Caco-2 (cell line): ENCODE measurements around the gene CYGB. TPM values are rescaled to one million over a fixed set of nuclear protein-coding genes. Genes with fewer than 3 reads are reported as not detected.
A peak's percentile ranks its signal among the peaks of the same experiment; 100 is the strongest.

Experiments used
- Bru-seq: library from RNA; stranded (reverse); fragments of 400-500 nt; gene quantifications from one replicate; lab custom pipeline; 2021; lab: Mats Ljungman, UMichigan
- BruChase-seq, 2 experiments: library from RNA; stranded (reverse); fragments of 400-500 nt; gene quantifications; one replicate each; lab custom pipeline; 2021; lab: Mats Ljungman, UMichigan
- BruUV-seq: library from RNA; stranded (reverse); fragments of 400-500 nt; replicated peaks from 2 replicates; lab custom pipeline; 2021; lab: Mats Ljungman, UMichigan
- CTCF ChIA-PET: fragments of 300-600 bp; sonication (Branson Sonifier 250); formaldehyde crosslinking; loops from one replicate; lab custom pipeline; 2022; ENCODE audit warnings: antibody characterized with exemption; lab: Charles Lee
- POLR2A ChIA-PET: fragments of 300-600 bp; sonication (Branson Sonifier 250); formaldehyde crosslinking; loops from one replicate; lab custom pipeline; 2022; ENCODE audit warnings: antibody characterized with exemption; lab: Charles Lee
- DNase-seq, 2 experiments: peaks; one replicate each; pipeline versions ENCODE4 v3.0.0 to v3.0.0-alpha.2; 2020 to 2022
- H3K27me3 ChIP-seq: replicated peaks from 2 replicates; pipeline ENCODE4 v1.6.0; 2011; ENCODE audit warnings: low read length; ENCODE audit not compliant: control insufficient read depth, insufficient read depth
- H3K36me3 ChIP-seq: 2 replicates; pipeline ENCODE4 v1.5.1; 2011; ENCODE audit warnings: low read length; ENCODE audit not compliant: control insufficient read depth, insufficient read depth
- H3K4me1 ChIP-seq: fragments of 250-450 bp; sonication (Bioruptor Pico); 2 replicates; pipeline ENCODE4 v1.5.1; 2020; ENCODE audit warnings: mild to moderate bottlenecking
- H3K4me3 ChIP-seq: 2 replicates; pipeline ENCODE4 v1.5.1; 2011; ENCODE audit warnings: low read depth, mild to moderate bottlenecking, control low read depth, low read length
- H3K9me3 ChIP-seq: fragments of 250-450 bp; sonication (Bioruptor Pico); 2 replicates; pipeline ENCODE4 v1.5.1; 2020; ENCODE audit warnings: mild to moderate bottlenecking, moderate library complexity
- H3K27ac Mint-ChIP-seq: one replicate; pipeline ENCODE4 v1.8.0; 2022; ENCODE audit warnings: mixed read lengths; ENCODE audit not compliant: unreplicated experiment
- H3K27me3 Mint-ChIP-seq: one replicate; pipeline ENCODE4 v1.8.0; 2022; ENCODE audit warnings: mixed read lengths; ENCODE audit not compliant: insufficient read depth, unreplicated experiment
- H3K36me3 Mint-ChIP-seq: one replicate; pipeline ENCODE4 v1.8.0; 2022; ENCODE audit warnings: mild to moderate bottlenecking, mixed read lengths; ENCODE audit not compliant: insufficient read depth, unreplicated experiment
- H3K4me1 Mint-ChIP-seq: one replicate; pipeline ENCODE4 v1.8.0; 2022; ENCODE audit warnings: low read depth, mixed read lengths; ENCODE audit not compliant: unreplicated experiment
- H3K4me3 Mint-ChIP-seq: one replicate; pipeline ENCODE4 v1.8.0; 2022; ENCODE audit warnings: mild to moderate bottlenecking, moderate library complexity, mixed read lengths; ENCODE audit not compliant: unreplicated experiment
- H3K9me3 Mint-ChIP-seq: one replicate; pipeline ENCODE4 v1.8.0; 2022; ENCODE audit warnings: mixed read lengths; ENCODE audit not compliant: unreplicated experiment
- intact Hi-C: fragments of 100-400 bp; cut with micrococcal nuclease; formaldehyde crosslinking; loops from one replicate; pipeline ENCODE4 v1.10.0; 2022; ENCODE audit not compliant: unreplicated experiment
- long read RNA-seq: library from polyadenylated mRNA; stranded (forward); transcript quantifications from one replicate; pipeline ENCODE4 v2.0.0, GENCODE V29; 2022
- total RNA-seq: library from RNA; stranded (reverse); gene quantifications from 2 replicates; pipeline ENCODE4 v1.2.3, GENCODE V29; 2022
- TF ChIP-seq, protein P1 (sequence below), 2 experiments: fragments of 200-600 bp in 1 of 2; IDR thresholded peaks; 1 replicate in 1 of 2; 2 replicates in 1 of 2; pipeline versions ENCODE4 v1.5.1 to v1.8.0; 2011 to 2022; ENCODE audit warnings: antibody characterized with exemption in 1 of 2, control low read depth in 1 of 2, inconsistent platforms in 1 of 2, low read depth in 1 of 2, low read length in 1 of 2, mild to moderate bottlenecking in 1 of 2, moderate library complexity in 1 of 2; ENCODE audit not compliant: insufficient read depth in 1 of 2, severe bottlenecking in 1 of 2, unreplicated experiment in 1 of 2

The CYGB gene
- total RNA-seq, result 0.32 and 1.0 TPM in 2 replicates
- Bru-seq, nascent RNA, result percentile 18 among the genes with signal in this experiment
- BruChase-seq, experiment 1, labeled RNA remaining after a 2-hour chase, result percentile 10 among the genes with signal in this experiment
- percentile 11 among the genes with signal in this experiment for BruChase-seq, experiment 2, labeled RNA remaining after a 6-hour chase
- long read RNA-seq, partial matches to known transcripts, result 0 of 1 reads
- long read RNA-seq, other reads (novel, unspliced or antisense), result 0 of 1 reads

DNA sequence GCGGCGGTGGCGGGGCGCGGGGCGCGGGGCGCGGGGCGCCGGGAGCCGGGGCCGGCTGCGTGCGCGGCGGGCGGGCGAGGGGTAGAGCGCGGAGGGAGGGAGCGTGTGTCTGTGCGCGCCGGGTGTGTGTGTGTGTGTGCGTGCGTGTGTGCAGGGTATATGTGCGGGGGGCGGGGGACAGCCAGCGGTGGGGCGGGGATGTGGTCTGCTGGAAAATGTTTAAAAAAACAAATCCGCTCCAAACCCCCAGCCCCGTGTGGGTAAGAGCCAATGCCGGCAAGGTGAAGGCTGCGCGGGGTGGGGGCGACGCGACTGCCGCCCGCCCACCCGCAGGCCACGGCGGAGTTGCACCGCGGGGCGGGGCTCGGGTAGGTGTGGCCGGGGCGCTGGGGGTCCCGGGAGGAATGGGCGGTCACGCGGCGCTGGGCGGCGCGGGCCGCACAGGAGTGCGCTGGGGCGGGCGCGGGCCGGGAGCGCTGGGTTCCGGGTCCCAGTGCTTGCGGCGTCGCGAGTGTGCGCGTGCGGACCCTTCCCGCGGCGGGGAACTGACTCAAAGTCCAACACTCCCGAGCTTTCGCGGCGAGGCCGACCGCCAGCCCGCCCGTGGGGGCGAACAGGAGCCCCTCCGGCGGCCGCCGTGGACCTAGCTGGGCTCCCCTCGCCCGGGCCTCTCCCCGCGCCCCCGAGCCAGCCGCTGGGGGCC, at the start of gene CYGB:
CYGB (minus strand) TSS at position 132 of the 703 bp plus-strand sequence. CDS start 167 bp downstream, outside the sequence.
- no peaks in the 10 kb centered on the region for H3K27me3 Mint-ChIP-seq
- CTCF ChIA-PET, result interaction anchor here (0.6 kb wide), 2 partner anchors 15 to 71 kb away, joined by 3 read pairs; partner anchors contain the start of gene AANAT

DNA sequence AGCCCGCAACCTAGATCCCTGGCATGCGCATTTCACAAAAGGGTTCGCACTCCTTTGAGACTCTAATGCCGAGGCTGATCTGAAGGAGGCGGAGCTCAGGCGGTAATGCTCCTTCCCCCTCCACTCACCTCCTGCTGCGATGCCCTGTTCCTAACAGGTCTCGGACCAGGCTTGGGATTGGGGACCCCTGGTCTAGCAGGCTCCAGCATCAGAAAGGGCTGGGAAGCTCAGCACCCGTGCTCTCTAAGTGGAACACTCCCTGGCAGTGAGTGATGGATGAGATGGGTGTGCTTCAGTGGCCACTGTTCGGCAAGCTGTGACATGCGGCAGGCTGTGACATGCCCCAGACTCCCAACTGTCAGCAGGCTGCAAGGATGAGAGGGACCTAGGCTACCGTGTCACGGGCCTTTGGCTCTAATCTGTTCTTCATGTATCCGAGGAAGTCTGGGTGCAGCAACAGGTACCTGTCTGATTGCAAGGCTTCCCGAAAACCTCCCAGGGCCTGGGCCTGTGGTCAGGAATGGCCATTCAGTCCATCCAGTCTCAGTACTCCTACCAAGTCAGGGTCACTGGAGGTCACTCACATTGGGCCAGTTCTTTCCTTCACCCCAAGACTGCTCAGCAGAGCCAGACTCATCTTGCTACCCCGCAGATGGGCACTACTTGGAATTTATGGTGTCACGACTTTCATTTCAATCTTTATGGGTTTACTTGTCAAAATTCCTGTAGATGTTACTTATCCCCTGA, 49.4 kb upstream of the CYGB start:
- H3K9me3 ChIP-seq, result no peaks in the 10 kb centered on the region
- intact Hi-C loops, result loop anchor here (5.0 kb wide), 1 partner anchor 35 kb away; no protein-coding TSS in a partner anchor

More for the DNA sequence above, at the start of gene CYGB:
- Histone ChIP-seq H3K4me1 (peaks cover 15% of the 10 kb centered on the region), H3K36me3 (no peaks in the 10 kb centered on the region), H3K9me3 (no peaks in the 10 kb centered on the region), H3K27me3 (no peaks in the 10 kb centered on the region), H3K4me3 (no peak within 1 kb of the TSS)
- intact Hi-C loops, result no loop called here
- peaks cover 5% of the 10 kb centered on the region for H3K36me3 Mint-ChIP-seq
- BruUV-seq, result no TSS peak
- no peak within 1 kb of the TSS for H3K4me3 Mint-ChIP-seq
- peaks cover 11% of the 10 kb centered on the region for H3K4me1 Mint-ChIP-seq
- TF ChIP-seq, protein P1, sequence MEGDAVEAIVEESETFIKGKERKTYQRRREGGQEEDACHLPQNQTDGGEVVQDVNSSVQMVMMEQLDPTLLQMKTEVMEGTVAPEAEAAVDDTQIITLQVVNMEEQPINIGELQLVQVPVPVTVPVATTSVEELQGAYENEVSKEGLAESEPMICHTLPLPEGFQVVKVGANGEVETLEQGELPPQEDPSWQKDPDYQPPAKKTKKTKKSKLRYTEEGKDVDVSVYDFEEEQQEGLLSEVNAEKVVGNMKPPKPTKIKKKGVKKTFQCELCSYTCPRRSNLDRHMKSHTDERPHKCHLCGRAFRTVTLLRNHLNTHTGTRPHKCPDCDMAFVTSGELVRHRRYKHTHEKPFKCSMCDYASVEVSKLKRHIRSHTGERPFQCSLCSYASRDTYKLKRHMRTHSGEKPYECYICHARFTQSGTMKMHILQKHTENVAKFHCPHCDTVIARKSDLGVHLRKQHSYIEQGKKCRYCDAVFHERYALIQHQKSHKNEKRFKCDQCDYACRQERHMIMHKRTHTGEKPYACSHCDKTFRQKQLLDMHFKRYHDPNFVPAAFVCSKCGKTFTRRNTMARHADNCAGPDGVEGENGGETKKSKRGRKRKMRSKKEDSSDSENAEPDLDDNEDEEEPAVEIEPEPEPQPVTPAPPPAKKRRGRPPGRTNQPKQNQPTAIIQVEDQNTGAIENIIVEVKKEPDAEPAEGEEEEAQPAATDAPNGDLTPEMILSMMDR (IDR thresholded peaks at IDR 0.05; ENCODE audit: insufficient read depth in 1 of 2, low read depth in 1 of 2, low read length in 1 of 2, severe bottlenecking in 1 of 2, unreplicated experiment in 1 of 2), result no peak
- no peak within 1 kb of the TSS for H3K27ac Mint-ChIP-seq
- H3K9me3 Mint-ChIP-seq, result no peaks in the 10 kb centered on the region
- DNase-seq, result no peak
- POLR2A ChIA-PET, result no interaction called here

More for the DNA sequence above, 49.4 kb upstream of the CYGB start:
- Mint-ChIP-seq H3K27me3 (no peaks in the 10 kb centered on the region), H3K4me1 (peaks cover 20% of the 10 kb centered on the region), H3K4me3 (peak overlapping the region; percentile 38), H3K9me3 (no peaks in the 10 kb centered on the region), H3K36me3 (no peaks in the 10 kb centered on the region), H3K27ac (no peak overlapping the region)
- TF ChIP-seq, protein P1 (IDR thresholded peaks at IDR 0.05; ENCODE audit: insufficient read depth in 1 of 2, low read depth in 1 of 2, low read length in 1 of 2, severe bottlenecking in 1 of 2, unreplicated experiment in 1 of 2), result no peak
- peaks cover 28% of the 10 kb centered on the region for H3K4me1 ChIP-seq
- CTCF ChIA-PET, result interaction anchor here (1.0 to 1.5 kb wide), 2 partner anchors 63 to 94 kb away, joined by 3 to 4 read pairs; no protein-coding TSS in a partner anchor
- BruUV-seq, result no TSS peak
- H3K4me3 ChIP-seq, result no peak overlapping the region
- POLR2A ChIA-PET, result no interaction called here
- H3K27me3 ChIP-seq, result no peaks in the 10 kb centered on the region
- no peaks in the 10 kb centered on the region for H3K36me3 ChIP-seq
- no peak for DNase-seq
